HG03159 (cell line): ENCODE measurements around the gene STK17B.
"Not testable (repeated sequence)": the region's sequence is repeated elsewhere in the genome, so short reads cannot be mapped to it uniquely, and the experiment has no call there.

Experiments
- ATAC-seq: cut with Tn5 transposase; IDR thresholded peaks from one replicate; pipeline ENCODE4 v1.9.1; 2021; ENCODE audit warnings: mild to moderate bottlenecking, moderate library complexity; ENCODE audit not compliant: unreplicated experiment

Gene STK17B

GRCh38 chr2:196113061-196113974 lies 58.1 kb downstream of the STK17B start:
- no peak for ATAC-seq

GRCh38 chr2:196112418-196113034 lies 58.9 kb downstream of the STK17B start:
- ATAC-seq: no peak

- ATAC-seq: no peak
Measured at GRCh38 chr2:196108604-196109003, 62.8 kb downstream of the STK17B start.

GRCh38 chr2:196105951-196106350 lies 65.4 kb downstream of the STK17B start:
- ATAC-seq: no peak

GRCh38 chr2:196104066-196104465 lies 67.3 kb downstream of the STK17B start:
- ATAC-seq: no peak

- no peak for ATAC-seq
Measured at GRCh38 chr2:196103626-196104025, 67.8 kb downstream of the STK17B start.

- peak; percentile 95 for ATAC-seq
Measured at GRCh38 chr2:196101325-196101991, 69.9 kb downstream of the STK17B start.

- no peak for ATAC-seq
Measured at GRCh38 chr2:196099916-196100315, 71.5 kb downstream of the STK17B start.

GRCh38 chr2:196097864-196098660 lies 73.3 kb downstream of the STK17B start:
- ATAC-seq: no peak

GRCh38 chr2:196096982-196097745 lies 74.2 kb downstream of the STK17B start:
- ATAC-seq: no peak

GRCh38 chr2:196096264-196096663 lies 75.1 kb downstream of the STK17B start:
- no peak for ATAC-seq

- not testable (repeated sequence) for ATAC-seq
Measured at GRCh38 chr2:196089448-196089847, 81.9 kb downstream of the STK17B start.

GRCh38 chr2:196088203-196088602 lies 83.2 kb downstream of the STK17B start:
- no peak for ATAC-seq

GRCh38 chr2:196086517-196087368 lies 84.6 kb downstream of the STK17B start:
- no peak for ATAC-seq

- no peak for ATAC-seq
Measured at GRCh38 chr2:196083601-196084000, 87.8 kb downstream of the STK17B start.
